Measurements from ENCODE around the gene CHD2.

CHD2 gene

GRCh38 chr15:92984161-92984560, 84.0 kb downstream of the CHD2 start:
- H3K27ac ChIP-seq, result no peak overlapping the region
- no peak overlapping the region for H3K9ac ChIP-seq
- no peak overlapping the region for H3K4me2 ChIP-seq
- TF ChIP-seq CTCF (conservative IDR thresholded peaks at IDR 0.05; ENCODE audit: low read depth, low read length), result no peak
- no peaks in the 10 kb centered on the region for H3K4me1 ChIP-seq (ENCODE audit: low read depth, poor library complexity, severe bottlenecking)
- no peaks in the 10 kb centered on the region for H3K27me3 ChIP-seq (ENCODE audit: insufficient read depth, low read depth)
- H2AFZ ChIP-seq (ENCODE audit: low read depth), result no peak overlapping the region
- H3K36me3 ChIP-seq (ENCODE audit: insufficient read depth), result peaks cover 39% of the 10 kb centered on the region
- no peak overlapping the region for H3K4me3 ChIP-seq (IDR thresholded peaks at IDR 0.05; ENCODE audit: insufficient read depth, low read depth, low read length)
- no peaks in the 10 kb centered on the region for H3K79me2 ChIP-seq (ENCODE audit: insufficient read depth, low read depth)
- H4K20me1 ChIP-seq (ENCODE audit: insufficient read depth), result no peaks in the 10 kb centered on the region

- Histone ChIP-seq H3K36me3 (ENCODE audit: insufficient read depth) (peaks cover 26% of the 10 kb centered on the region; the same call in 1 of the 2 replicates), H3K9ac (no peak overlapping the region), H3K4me1 (ENCODE audit: low read depth, poor library complexity, severe bottlenecking) (no peaks in the 10 kb centered on the region), H3K27me3 (ENCODE audit: insufficient read depth, low read depth) (no peaks in the 10 kb centered on the region), H4K20me1 (ENCODE audit: insufficient read depth) (no peaks in the 10 kb centered on the region), H3K27ac (no peak overlapping the region), H3K4me3 (IDR thresholded peaks at IDR 0.05; ENCODE audit: insufficient read depth, low read depth, low read length) (no peak overlapping the region), H2AFZ (ENCODE audit: low read depth) (no peak overlapping the region), H3K4me2 (no peak overlapping the region), H3K79me2 (ENCODE audit: insufficient read depth, low read depth) (0 out of 2 replicates have a peak, but pooled peaks cover 3% of the 10 kb centered on the region)
- TF ChIP-seq CTCF (conservative IDR thresholded peaks at IDR 0.05; ENCODE audit: low read depth, low read length), result no peak
These were observed 89.3 kb downstream of the CHD2 start for GRCh38 chr15:92989470-92989869.

- H4K20me1 ChIP-seq (ENCODE audit: insufficient read depth), result no peaks in the 10 kb centered on the region
- peaks cover 20% of the 10 kb centered on the region; the same call in 1 of the 2 replicates for H3K36me3 ChIP-seq (ENCODE audit: insufficient read depth)
- no peaks in the 10 kb centered on the region for H3K27me3 ChIP-seq (ENCODE audit: insufficient read depth, low read depth)
- H3K4me1 ChIP-seq (ENCODE audit: low read depth, poor library complexity, severe bottlenecking), result no peaks in the 10 kb centered on the region
- peaks cover 9% of the 10 kb centered on the region; the same call in 1 of the 2 replicates for H3K79me2 ChIP-seq (ENCODE audit: insufficient read depth, low read depth)
- TF ChIP-seq CTCF (conservative IDR thresholded peaks at IDR 0.05; ENCODE audit: low read depth, low read length), result no peak
- no peak overlapping the region for H3K9ac ChIP-seq
- H3K4me2 ChIP-seq, result no peak overlapping the region
- H2AFZ ChIP-seq (ENCODE audit: low read depth), result no peak overlapping the region
- no peak overlapping the region for H3K27ac ChIP-seq
- no peak overlapping the region for H3K4me3 ChIP-seq (IDR thresholded peaks at IDR 0.05; ENCODE audit: insufficient read depth, low read depth, low read length)
These were observed 89.9 kb downstream of the CHD2 start for GRCh38 chr15:92990031-92990430.

- H2AFZ ChIP-seq (ENCODE audit: low read depth), result no peak overlapping the region
- H3K27ac ChIP-seq, result no peak overlapping the region
- H3K4me2 ChIP-seq, result no peak overlapping the region
- peaks cover 9% of the 10 kb centered on the region; the same call in 1 of the 2 replicates for H3K79me2 ChIP-seq (ENCODE audit: insufficient read depth, low read depth)
- H3K4me1 ChIP-seq (ENCODE audit: low read depth, poor library complexity, severe bottlenecking), result no peaks in the 10 kb centered on the region
- no peaks in the 10 kb centered on the region for H3K27me3 ChIP-seq (ENCODE audit: insufficient read depth, low read depth)
- TF ChIP-seq CTCF (conservative IDR thresholded peaks at IDR 0.05; ENCODE audit: low read depth, low read length), result no peak
- H3K9ac ChIP-seq, result no peak overlapping the region
- H3K4me3 ChIP-seq (IDR thresholded peaks at IDR 0.05; ENCODE audit: insufficient read depth, low read depth, low read length), result no peak overlapping the region
- H4K20me1 ChIP-seq (ENCODE audit: insufficient read depth), result no peaks in the 10 kb centered on the region
- H3K36me3 ChIP-seq (ENCODE audit: insufficient read depth), result peaks cover 14% of the 10 kb centered on the region; the same call in 1 of the 2 replicates
These were observed 92.6 kb downstream of the CHD2 start for GRCh38 chr15:92992720-92993119.
